Tibial nerve (tissue), 3 donors: ENCODE data around the gene APRT.

Experiments
- CTCF ChIP-seq, 5 experiments: fragments of 200-600 bp in 3 of 5; fragments of 450-650 bp in 2 of 5; sonication (generic) in 3 of 5; IDR thresholded peaks; one replicate each; pipeline ENCODE4 v1.5.1; 2016 to 2019; ENCODE audit warnings: antibody characterized with exemption in 5 of 5, mild to moderate bottlenecking in 3 of 5, moderate library complexity in 2 of 5
- POLR2A ChIP-seq, 2 donors: fragments of 450-650 bp; IDR thresholded peaks; one replicate each; pipeline ENCODE4 v1.6.1; 2017; ENCODE audit warnings: antibody characterized with exemption in 2 of 2, mild to moderate bottlenecking in 2 of 2, moderate library complexity in 2 of 2

GRCh38 chr16:88768071-88768783 lies 43.5 kb downstream of the APRT start:
- TF ChIP-seq CTCF (IDR thresholded peaks at IDR 0.05) (no peak), POLR2A (IDR thresholded peaks at IDR 0.05) (no peak)
